Esophagus squamous epithelium (tissue), 4 donors: ENCODE data around the gene MBNL2.

Experiments
- POLR2A ChIP-seq, 4 donors: fragments of 450-650 bp; IDR thresholded peaks; one replicate each; pipeline ENCODE4 v1.6.1; 2017; ENCODE audit warnings: antibody characterized with exemption in 4 of 4, mild to moderate bottlenecking in 4 of 4, moderate library complexity in 3 of 4
- TF ChIP-seq, protein P1 (sequence below), 6 experiments: fragments of 450-650 bp in 4 of 6; fragments of 200-600 bp in 2 of 6; sonication (generic) in 2 of 6; IDR thresholded peaks; one replicate each; pipeline ENCODE4 v1.5.1; 2016 to 2019; ENCODE audit warnings: antibody characterized with exemption in 6 of 6, mild to moderate bottlenecking in 4 of 6, moderate library complexity in 4 of 6

DNA sequence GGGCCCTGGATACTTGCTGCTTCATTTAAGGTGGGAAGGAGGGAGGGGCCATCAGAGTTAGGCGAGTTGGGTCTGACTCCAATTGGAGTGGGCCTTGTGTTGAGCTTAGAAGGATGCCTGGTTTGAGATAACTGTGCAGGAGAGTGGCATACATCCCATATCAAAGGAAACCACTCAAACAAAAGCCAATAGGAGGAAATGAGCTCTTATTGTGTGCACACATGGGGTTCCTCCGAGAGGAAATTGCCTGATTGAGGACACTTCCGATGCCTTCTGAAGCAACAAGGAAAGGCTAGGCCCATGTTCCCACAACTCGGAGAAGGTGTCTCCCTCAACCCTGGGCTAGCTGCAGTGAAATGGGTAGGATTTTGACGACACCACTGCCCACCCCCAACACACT is 19.6 kb downstream of the MBNL2 start:
- TF ChIP-seq, protein P1, sequence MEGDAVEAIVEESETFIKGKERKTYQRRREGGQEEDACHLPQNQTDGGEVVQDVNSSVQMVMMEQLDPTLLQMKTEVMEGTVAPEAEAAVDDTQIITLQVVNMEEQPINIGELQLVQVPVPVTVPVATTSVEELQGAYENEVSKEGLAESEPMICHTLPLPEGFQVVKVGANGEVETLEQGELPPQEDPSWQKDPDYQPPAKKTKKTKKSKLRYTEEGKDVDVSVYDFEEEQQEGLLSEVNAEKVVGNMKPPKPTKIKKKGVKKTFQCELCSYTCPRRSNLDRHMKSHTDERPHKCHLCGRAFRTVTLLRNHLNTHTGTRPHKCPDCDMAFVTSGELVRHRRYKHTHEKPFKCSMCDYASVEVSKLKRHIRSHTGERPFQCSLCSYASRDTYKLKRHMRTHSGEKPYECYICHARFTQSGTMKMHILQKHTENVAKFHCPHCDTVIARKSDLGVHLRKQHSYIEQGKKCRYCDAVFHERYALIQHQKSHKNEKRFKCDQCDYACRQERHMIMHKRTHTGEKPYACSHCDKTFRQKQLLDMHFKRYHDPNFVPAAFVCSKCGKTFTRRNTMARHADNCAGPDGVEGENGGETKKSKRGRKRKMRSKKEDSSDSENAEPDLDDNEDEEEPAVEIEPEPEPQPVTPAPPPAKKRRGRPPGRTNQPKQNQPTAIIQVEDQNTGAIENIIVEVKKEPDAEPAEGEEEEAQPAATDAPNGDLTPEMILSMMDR (IDR thresholded peaks at IDR 0.05) = no peak
- no peak for TF ChIP-seq POLR2A (IDR thresholded peaks at IDR 0.05)
